HEK293T (cell line): ENCODE data around the gene NPC1.

ENCODE experiments used
- CTCF ChIA-PET: fragments of 350-600 bp; formaldehyde crosslinking; extraction: SDS; loops from one replicate; lab custom pipeline; 2021; ENCODE audit warnings: antibody characterized with exemption, inconsistent platforms; lab: Yijun Ruan, JAX
- POLR2A ChIA-PET: fragments of 350-600 bp; formaldehyde crosslinking; extraction: SDS; loops from one replicate; lab custom pipeline; 2020; ENCODE audit warnings: antibody characterized with exemption, inconsistent platforms; lab: Yijun Ruan, JAX
- DNase-seq: peaks from one replicate; pipeline ENCODE4 v3.0.0; 2012; ENCODE audit warnings: mixed read lengths; ENCODE audit errors: extremely low spot score
- ARNT ChIP-seq: fragments of 450-650 bp; IDR thresholded peaks from 2 replicates; pipeline ENCODE4 v1.6.1; 2017; ENCODE audit warnings: mild to moderate bottlenecking
- BHLHE40 ChIP-seq: fragments of 450-650 bp; IDR thresholded peaks from 2 replicates; pipeline ENCODE4 v1.6.1; 2016; ENCODE audit warnings: mild to moderate bottlenecking, moderate library complexity, borderline replicate concordance
- CTBP1 ChIP-seq: fragments of 450-650 bp; IDR thresholded peaks from 2 replicates; pipeline ENCODE4 v1.6.1; 2016; ENCODE audit warnings: borderline replicate concordance
- ELF4 ChIP-seq: fragments of 450-650 bp; IDR thresholded peaks from 2 replicates; pipeline ENCODE4 v1.6.1; 2017; ENCODE audit warnings: antibody characterized with exemption
- FOXA1 ChIP-seq: fragments of 450-650 bp; IDR thresholded peaks from 2 replicates; pipeline ENCODE4 v1.6.1; 2016; ENCODE audit warnings: mild to moderate bottlenecking
- FOXK2 ChIP-seq: fragments of 450-650 bp; IDR thresholded peaks from 2 replicates; pipeline ENCODE4 v1.6.1; 2016; ENCODE audit warnings: mild to moderate bottlenecking
- FOXM1 ChIP-seq: fragments of 450-650 bp; IDR thresholded peaks from 2 replicates; pipeline ENCODE4 v1.6.1; 2017; ENCODE audit warnings: mild to moderate bottlenecking, borderline replicate concordance
- HDGF ChIP-seq: fragments of 450-650 bp; IDR thresholded peaks from 2 replicates; pipeline ENCODE4 v1.6.1; 2017; ENCODE audit warnings: antibody characterized with exemption, borderline replicate concordance
- L3MBTL2 ChIP-seq: fragments of 450-650 bp; conservative IDR thresholded peaks from 2 replicates; pipeline ENCODE4 v1.6.1; 2016; ENCODE audit warnings: mild to moderate bottlenecking
- LEF1 ChIP-seq: fragments of 450-650 bp; IDR thresholded peaks from 2 replicates; pipeline ENCODE4 v1.6.1; 2017; ENCODE audit warnings: mild to moderate bottlenecking, borderline replicate concordance
- NFRKB ChIP-seq: fragments of 450-650 bp; IDR thresholded peaks from 2 replicates; pipeline ENCODE4 v1.6.1; 2016; ENCODE audit warnings: mild to moderate bottlenecking, moderate library complexity
- SP1 ChIP-seq: fragments of 450-650 bp; IDR thresholded peaks from 2 replicates; pipeline ENCODE4 v1.6.1; 2017
- SUZ12 ChIP-seq: fragments of 450-650 bp; IDR thresholded peaks from 2 replicates; pipeline ENCODE4 v1.6.1; 2016; ENCODE audit warnings: mild to moderate bottlenecking
- TARDBP ChIP-seq: fragments of 450-650 bp; IDR thresholded peaks from 2 replicates; pipeline ENCODE4 v1.6.1; 2016
- ZNF384 ChIP-seq: fragments of 450-650 bp; IDR thresholded peaks from 2 replicates; pipeline ENCODE4 v1.6.1; 2016
- TF ChIP-seq, protein P1 (sequence below): fragments of 450-650 bp; IDR thresholded peaks from 2 replicates; pipeline ENCODE4 v1.6.1; 2016

NPC1 gene

DNA sequence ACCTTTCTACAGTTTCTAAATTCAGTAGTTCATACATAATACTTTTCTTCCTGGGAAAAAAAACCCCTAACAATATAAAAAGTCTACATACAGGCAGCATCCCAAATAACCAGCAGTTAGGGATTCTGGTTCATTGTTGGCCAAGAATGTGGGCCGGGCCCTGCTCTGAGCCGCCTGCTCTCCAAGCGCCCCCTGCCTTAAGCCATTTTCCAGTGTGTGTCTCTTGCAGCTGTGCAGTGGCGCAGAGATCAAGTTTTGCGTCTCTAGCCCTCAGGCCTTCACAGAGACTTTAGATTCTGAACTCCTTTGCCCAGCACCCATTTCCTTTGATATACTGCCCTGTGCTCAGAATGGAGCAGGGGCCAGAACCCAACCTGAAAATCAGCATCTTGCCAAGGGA is 50.1 kb downstream of the NPC1 start:
- ChIA-PET POLR2A (no interaction called here), CTCF (no interaction called here)
- no peak for DNase-seq
- no peak for TF ChIP-seq BHLHE40
- no peak for TF ChIP-seq FOXM1
- TF ChIP-seq ELF4 = no peak
- no peak for TF ChIP-seq LEF1
- TF ChIP-seq FOXA1 = no peak
- TF ChIP-seq, protein P1, sequence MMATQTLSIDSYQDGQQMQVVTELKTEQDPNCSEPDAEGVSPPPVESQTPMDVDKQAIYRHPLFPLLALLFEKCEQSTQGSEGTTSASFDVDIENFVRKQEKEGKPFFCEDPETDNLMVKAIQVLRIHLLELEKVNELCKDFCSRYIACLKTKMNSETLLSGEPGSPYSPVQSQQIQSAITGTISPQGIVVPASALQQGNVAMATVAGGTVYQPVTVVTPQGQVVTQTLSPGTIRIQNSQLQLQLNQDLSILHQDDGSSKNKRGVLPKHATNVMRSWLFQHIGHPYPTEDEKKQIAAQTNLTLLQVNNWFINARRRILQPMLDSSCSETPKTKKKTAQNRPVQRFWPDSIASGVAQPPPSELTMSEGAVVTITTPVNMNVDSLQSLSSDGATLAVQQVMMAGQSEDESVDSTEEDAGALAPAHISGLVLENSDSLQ = no peak
- TF ChIP-seq TARDBP = no peak
- TF ChIP-seq HDGF = no peak

DNA sequence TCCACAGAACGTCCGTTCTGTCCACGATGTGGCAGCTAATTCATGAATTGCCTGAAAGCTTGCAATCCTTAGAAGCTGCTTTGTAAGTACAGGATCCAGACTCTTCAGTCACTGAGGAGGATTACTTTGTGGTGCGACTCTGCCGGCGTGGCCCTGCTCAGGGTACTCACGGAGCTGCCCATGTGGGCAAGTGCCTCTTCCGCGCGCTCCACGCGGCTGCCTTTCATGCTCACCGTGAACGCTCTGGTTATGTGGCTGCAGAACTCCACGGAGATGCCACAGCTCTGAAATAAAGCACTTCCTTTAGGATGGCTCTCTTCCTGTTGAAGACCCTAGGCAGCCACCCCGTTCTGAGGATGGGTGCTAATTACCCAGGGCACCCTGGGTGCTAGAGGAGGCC is 52.0 kb downstream of the NPC1 start:
- ChIA-PET POLR2A (no interaction called here), CTCF (no interaction called here)
- TF ChIP-seq L3MBTL2 (no peak), ELF4 (no peak), BHLHE40 (no peak), SUZ12 (no peak), FOXK2 (no peak), LEF1 (no peak), FOXA1 (no peak), CTBP1 (no peak)
- TF ChIP-seq, protein P1 = no peak
- DNase-seq = no peak

DNA sequence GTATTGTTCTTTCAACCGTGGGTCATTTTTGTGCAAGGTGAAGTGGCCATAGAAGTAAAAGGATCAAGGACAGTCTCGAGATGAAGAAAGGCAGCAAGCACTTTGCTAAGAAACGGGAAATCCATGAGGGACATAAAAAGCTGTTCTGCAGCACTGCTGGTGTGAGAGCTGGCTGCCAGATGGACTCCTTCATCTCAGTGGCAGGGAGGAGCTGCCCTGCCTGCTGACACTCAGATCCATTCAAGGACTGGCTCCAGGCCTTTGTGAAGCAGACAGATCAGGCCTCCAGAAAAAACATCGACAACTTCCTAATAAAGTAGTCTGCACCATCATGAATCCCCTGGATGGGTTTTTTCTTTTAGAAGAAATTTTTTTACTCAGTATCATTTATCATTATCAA is 53.5 kb downstream of the NPC1 start:
- ChIA-PET CTCF (no interaction called here), POLR2A (no interaction called here)
- DNase-seq = no peak
- TF ChIP-seq, protein P1 = no peak
- TF ChIP-seq FOXK2 (no peak), HDGF (no peak), SUZ12 (no peak), L3MBTL2 (no peak), LEF1 (no peak), CTBP1 (no peak)

DNA sequence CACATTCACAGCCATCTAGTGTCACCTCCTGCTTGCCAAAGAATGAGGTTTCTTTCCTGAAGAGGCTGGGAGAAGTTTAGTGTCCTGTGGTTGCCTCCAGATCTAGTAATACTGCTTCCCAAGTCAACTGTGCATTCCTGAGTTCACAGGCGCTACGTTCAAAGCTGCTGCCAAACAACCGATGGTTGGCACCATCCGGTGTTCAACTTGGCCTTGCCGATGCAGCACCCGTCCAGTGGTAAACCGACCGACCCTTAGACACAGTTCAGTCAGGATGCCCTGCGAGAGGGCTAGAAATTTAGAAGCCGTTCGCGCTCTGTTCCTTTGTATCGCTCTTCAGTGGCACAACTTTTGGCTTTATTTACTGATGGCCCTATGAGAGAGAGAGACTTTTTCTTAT is 54.4 kb downstream of the NPC1 start:
- POLR2A ChIA-PET = no interaction called here

DNA sequence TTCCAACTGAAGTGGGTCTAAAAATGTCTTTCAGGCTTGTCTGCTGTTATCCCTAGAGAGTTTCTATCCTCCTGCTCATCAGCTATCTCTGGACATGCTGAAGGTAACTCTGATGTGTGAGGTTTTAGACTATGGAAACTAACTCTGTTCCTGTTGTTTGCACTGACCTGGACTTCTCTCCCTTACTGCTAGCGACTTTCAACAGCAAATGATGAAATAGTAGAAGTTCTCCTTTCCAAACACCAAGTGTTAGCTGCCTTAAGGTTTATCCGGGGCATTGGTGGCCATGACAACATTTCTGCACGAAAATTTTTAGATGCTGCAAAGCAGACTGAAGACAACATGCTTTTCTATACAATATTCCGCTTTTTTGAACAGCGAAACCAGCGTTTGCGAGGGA is 56.1 kb downstream of the NPC1 start:
- TF ChIP-seq FOXK2 (no peak), ELF4 (no peak), SUZ12 (no peak), NFRKB (no peak), HDGF (no peak), TARDBP (no peak), FOXM1 (no peak), L3MBTL2 (no peak)
- DNase-seq = no peak
- ChIA-PET CTCF (no interaction called here), POLR2A (no interaction called here)

More for the DNA sequence above, 54.4 kb downstream of the NPC1 start:
- no peak for DNase-seq
- CTCF ChIA-PET = interaction anchor here (0.6 kb wide), 1 partner anchor 13 kb away, joined by 3 read pairs; no protein-coding TSS in a partner anchor
- TF ChIP-seq BHLHE40 (no peak), FOXA1 (no peak), SUZ12 (no peak), CTBP1 (no peak), FOXK2 (no peak), SP1 (no peak), LEF1 (no peak), ZNF384 (no peak), TARDBP (no peak), FOXM1 (no peak), ARNT (no peak), L3MBTL2 (no peak), HDGF (no peak), NFRKB (no peak), ELF4 (no peak)
- TF ChIP-seq, protein P1 = no peak

DNA sequence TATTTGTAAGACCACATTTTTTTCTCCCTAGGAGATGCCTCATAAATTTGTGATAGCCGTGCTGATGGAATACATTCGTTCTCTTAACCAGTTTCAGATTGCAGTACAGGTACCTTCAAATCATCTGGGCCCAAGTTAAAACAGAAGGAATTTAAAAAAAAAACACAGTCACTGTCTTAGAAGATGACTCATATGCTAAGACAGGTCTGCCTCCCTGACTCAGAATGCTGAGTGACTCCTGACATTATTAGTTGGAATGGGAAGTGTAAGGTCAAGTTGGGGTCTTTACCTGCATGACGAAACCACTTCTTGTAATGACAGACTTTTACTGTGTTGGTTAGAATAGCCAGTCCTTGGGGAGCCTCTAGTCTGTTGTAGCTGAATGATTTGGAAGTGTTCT is 56.7 kb downstream of the NPC1 start:
- ChIA-PET POLR2A (no interaction called here), CTCF (no interaction called here)
- no peak for TF ChIP-seq ELF4
- TF ChIP-seq TARDBP = no peak
- no peak for TF ChIP-seq L3MBTL2
- TF ChIP-seq, protein P1 = no peak
- TF ChIP-seq NFRKB = no peak
- no peak for TF ChIP-seq FOXA1
- TF ChIP-seq BHLHE40 = no peak
- TF ChIP-seq FOXM1 = no peak
- no peak for DNase-seq
